ENCODE data around the gene ARMC3. TPM values are rescaled to one million over a fixed set of nuclear protein-coding genes. Genes with fewer than 3 reads are reported as not detected.

The ARMC3 gene
- total and polyA plus RNA-seq, 7 donors: not detected

DNA sequence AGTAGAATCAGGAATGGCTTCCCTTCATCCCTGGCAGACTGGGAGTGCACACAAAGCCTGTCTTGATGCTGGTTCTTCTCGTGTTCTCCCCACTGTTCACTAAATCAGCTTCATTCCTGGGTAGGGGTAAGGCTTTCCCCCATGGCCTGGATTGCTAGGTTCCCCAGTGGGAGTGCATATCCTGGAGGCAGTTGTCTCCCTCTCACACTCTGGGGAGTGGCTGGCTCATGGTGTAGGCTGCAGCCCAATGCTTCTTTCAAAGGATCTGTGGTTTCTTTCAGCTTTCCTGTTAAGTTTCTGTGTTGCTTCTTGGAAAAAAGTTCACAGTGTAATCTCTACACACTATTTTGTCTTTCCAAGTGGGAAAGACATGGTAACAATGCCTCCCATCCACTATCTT, 32.6 kb upstream of the ARMC3 start:
- no peaks in the 10 kb centered on the region for H3K4me1 ChIP-seq
- H3K4me3 ChIP-seq: no peak overlapping the region
- no peaks in the 10 kb centered on the region for H3K36me3 ChIP-seq
- peaks cover 0 to 8% (median 1%) of the 10 kb centered on the region in 4 donors for H3K9me3 ChIP-seq
- H3K27me3 ChIP-seq: no peaks in the 10 kb centered on the region
- WGBS, 2 donors: 73% methylated on average over 1 of the region's 1 CpG
- H3K27ac ChIP-seq: no peak overlapping the region
- intact Hi-C loops (cut with DNase I): no loop called here
- TF ChIP-seq, protein P1, sequence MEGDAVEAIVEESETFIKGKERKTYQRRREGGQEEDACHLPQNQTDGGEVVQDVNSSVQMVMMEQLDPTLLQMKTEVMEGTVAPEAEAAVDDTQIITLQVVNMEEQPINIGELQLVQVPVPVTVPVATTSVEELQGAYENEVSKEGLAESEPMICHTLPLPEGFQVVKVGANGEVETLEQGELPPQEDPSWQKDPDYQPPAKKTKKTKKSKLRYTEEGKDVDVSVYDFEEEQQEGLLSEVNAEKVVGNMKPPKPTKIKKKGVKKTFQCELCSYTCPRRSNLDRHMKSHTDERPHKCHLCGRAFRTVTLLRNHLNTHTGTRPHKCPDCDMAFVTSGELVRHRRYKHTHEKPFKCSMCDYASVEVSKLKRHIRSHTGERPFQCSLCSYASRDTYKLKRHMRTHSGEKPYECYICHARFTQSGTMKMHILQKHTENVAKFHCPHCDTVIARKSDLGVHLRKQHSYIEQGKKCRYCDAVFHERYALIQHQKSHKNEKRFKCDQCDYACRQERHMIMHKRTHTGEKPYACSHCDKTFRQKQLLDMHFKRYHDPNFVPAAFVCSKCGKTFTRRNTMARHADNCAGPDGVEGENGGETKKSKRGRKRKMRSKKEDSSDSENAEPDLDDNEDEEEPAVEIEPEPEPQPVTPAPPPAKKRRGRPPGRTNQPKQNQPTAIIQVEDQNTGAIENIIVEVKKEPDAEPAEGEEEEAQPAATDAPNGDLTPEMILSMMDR (IDR thresholded peaks at IDR 0.05): no peak
- no peak for TF ChIP-seq POLR2A (IDR thresholded peaks at IDR 0.05)
- no peak for TF ChIP-seq POLR2AphosphoS5 (IDR thresholded peaks at IDR 0.05)
- TF ChIP-seq EP300 (IDR thresholded peaks at IDR 0.05): no peak
- no peak for DNase-seq

DNA sequence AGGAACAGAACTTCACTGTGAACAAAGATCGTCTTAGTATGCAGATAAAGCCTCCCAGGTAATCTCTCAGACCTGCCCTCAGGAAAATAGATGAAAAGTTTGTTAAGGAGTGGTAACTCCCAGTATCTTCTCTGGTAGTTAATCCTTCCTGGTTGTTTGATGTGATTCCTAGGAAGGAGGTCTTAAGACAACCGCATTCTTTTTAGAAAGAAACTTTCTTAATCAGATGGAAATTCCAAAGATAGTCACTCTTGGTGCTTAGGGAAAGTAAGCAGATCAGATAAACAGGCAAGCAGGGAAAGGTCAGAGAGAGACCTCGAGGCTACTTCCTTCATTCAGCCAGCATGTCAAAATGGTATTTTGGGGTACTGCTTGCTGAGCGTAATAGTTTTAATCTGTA, 30.5 kb upstream of the ARMC3 start:
- Histone ChIP-seq H3K36me3 (no peaks in the 10 kb centered on the region), H3K27me3 (no peaks in the 10 kb centered on the region), H3K9me3 (peaks cover 0 to under 1% (median 0%) of the 10 kb centered on the region in 4 donors), H3K4me3 (no peak overlapping the region), H3K27ac (no peak overlapping the region), H3K4me1 (no peaks in the 10 kb centered on the region)
- TF ChIP-seq POLR2A (IDR thresholded peaks at IDR 0.05) (no peak), EP300 (IDR thresholded peaks at IDR 0.05) (no peak), POLR2AphosphoS5 (IDR thresholded peaks at IDR 0.05) (no peak)
- TF ChIP-seq, protein P1 (IDR thresholded peaks at IDR 0.05): no peak
- intact Hi-C loops (cut with DNase I): no loop called here
- no peak for DNase-seq
- WGBS, 2 donors: 67 to 76% methylated on average over 4 of the region's 4 CpGs

DNA sequence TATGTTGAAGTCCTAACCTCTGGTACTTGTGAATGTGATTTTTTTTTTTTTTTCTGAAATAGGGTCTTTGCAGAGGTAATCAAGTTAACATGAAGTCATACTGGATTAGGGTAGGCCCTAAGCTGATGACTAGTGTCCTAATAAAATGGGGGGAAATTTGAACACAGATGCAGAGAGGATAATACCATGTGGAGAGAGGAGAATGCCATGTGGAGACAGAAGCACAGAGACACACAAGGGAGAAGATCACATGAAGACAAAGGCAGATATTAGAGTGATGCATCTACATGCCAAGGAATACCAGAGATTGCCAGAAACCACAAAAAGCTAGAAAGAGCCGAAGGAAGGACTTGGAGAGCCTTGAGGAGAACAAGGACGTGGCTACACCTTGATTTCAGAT, 28.5 kb upstream of the ARMC3 start:
- intact Hi-C loops (cut with DNase I): no loop called here
- H3K27me3 ChIP-seq: no peaks in the 10 kb centered on the region
- DNase-seq: no peak
- H3K27ac ChIP-seq: no peak overlapping the region
- H3K4me1 ChIP-seq: no peaks in the 10 kb centered on the region
- TF ChIP-seq POLR2AphosphoS5 (IDR thresholded peaks at IDR 0.05) (no peak), POLR2A (IDR thresholded peaks at IDR 0.05) (no peak), EP300 (IDR thresholded peaks at IDR 0.05) (no peak)
- TF ChIP-seq, protein P1 (IDR thresholded peaks at IDR 0.05): no peak
- no peaks in the 10 kb centered on the region for H3K9me3 ChIP-seq
- WGBS, 2 donors: 44 to 71% methylated on average over 2 of the region's 2 CpGs
- no peak overlapping the region for H3K4me3 ChIP-seq
- no peaks in the 10 kb centered on the region for H3K36me3 ChIP-seq

DNA sequence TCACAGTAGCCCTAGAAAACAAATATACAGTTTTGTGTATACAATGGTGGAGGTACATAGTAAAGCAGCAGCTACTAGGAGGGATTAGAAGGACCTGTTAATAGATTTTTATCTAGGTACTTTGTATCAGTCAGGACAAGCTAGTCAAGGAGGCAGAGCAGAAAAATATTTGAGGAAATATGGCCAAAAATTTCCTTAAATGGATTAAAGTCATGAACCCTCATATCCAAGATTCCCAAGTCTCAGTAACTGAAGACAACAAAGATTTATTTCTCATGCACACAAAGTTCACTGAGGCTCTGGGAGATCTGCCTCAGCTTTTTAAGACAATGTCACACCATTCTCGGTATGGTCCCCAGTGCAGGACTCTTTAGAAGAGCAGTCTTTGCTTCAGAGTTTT, 28.1 kb upstream of the ARMC3 start:
- no peaks in the 10 kb centered on the region for H3K4me1 ChIP-seq
- no peaks in the 10 kb centered on the region for H3K9me3 ChIP-seq
- H3K27me3 ChIP-seq: no peaks in the 10 kb centered on the region
- no peak for TF ChIP-seq POLR2AphosphoS5 (IDR thresholded peaks at IDR 0.05)
- TF ChIP-seq POLR2A (IDR thresholded peaks at IDR 0.05): no peak
- TF ChIP-seq, protein P1 (IDR thresholded peaks at IDR 0.05): no peak
- TF ChIP-seq EP300 (IDR thresholded peaks at IDR 0.05): no peak
- 51 to 84% methylated on average over 1 of the region's 1 CpG for WGBS, 2 donors
- DNase-seq: no peak
- H3K4me3 ChIP-seq: no peak overlapping the region
- no peak overlapping the region for H3K27ac ChIP-seq
- intact Hi-C loops (cut with DNase I): no loop called here
- H3K36me3 ChIP-seq: no peaks in the 10 kb centered on the region
